Kidney glomerular epithelial cell (primary cell): ENCODE data around the gene CST7.

Source experiments
- DNase-seq: peaks from one replicate; lab custom pipeline; 2025; lab: John Stamatoyannopoulos, UW

Gene CST7

DNA sequence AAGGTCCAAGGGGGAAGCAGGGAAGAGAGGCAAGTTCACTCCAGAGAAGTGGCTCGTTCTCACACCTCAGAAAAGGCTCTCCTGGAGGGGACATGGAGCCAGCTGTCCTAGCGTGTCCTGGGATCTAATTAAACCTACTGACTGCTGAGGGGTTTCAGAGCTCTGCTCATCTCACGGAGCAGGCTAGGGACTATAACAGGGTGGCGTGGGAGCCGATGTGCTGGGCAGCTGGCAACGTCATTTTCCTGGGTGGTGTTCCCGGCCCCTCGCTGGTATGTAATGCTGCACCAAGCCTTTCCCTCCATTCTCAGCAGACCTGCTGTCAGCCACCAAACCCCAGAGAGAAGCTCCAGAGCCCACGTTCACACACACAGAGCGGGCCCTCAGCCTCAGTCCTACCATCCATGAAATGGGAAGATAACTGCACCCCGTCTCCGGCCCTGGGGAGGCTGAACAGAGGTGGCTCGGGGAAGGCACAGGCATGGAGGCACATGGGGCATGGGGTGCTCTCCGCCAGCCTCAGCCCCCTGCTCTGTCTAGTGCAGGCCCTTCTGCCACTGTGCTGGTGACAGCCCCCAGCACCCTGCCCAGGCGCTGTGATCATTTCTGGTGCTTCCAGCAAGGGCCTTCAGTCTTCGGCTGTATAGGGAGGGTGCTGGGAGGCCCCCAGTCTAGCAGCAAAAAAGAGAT, 1.9 kb downstream of the CST7 start:
- no peak for DNase-seq

DNA sequence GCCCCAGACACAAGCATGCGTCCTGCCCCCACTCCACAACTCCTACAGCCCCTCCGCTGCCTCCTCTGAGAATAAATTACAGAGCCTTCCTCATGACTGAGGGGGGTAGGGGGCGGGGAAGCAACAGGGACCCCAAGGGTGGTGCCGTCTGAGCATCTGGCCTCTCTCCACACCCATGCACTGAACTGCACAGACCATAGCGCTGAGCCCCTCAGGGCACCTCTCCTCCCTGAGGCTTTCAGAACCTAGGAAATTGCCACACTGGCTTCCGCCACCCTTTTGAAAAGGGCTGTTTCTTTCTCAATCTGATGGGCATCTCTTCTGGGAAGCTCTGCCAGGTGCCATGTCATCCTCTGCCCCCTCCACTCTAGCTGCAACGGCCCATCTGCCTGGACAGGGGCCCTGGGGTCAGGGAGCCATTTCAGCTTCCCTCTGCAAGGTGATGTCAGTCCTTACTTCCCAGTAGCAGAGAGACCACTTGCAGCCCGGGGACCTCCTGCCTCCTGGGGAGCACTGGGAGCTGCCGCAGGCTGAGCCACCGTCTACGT, 2.5 kb downstream of the CST7 start:
- DNase-seq = no peak

GRCh38 chr20:24952376-24953208, 3.5 kb downstream of the CST7 start:
- no peak for DNase-seq

DNA sequence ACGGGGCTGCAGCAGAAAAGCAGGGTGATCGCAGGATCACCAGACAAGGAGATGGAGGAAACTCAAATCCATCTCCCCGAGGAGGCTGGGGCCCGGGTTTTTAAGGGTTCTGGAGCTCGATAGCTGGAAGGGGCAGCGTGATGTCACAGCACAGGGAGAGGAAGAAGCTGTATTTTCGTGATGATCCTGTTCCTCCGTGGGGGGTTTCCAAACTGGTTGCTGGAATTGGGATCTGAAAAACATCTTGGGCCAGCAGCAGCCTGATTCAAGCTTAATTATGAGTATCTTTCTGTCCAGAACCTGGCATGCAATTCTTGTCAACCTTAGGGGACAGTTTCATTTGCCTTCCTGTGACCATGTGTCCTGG, 4.1 kb downstream of the CST7 start:
- DNase-seq = no peak

DNA sequence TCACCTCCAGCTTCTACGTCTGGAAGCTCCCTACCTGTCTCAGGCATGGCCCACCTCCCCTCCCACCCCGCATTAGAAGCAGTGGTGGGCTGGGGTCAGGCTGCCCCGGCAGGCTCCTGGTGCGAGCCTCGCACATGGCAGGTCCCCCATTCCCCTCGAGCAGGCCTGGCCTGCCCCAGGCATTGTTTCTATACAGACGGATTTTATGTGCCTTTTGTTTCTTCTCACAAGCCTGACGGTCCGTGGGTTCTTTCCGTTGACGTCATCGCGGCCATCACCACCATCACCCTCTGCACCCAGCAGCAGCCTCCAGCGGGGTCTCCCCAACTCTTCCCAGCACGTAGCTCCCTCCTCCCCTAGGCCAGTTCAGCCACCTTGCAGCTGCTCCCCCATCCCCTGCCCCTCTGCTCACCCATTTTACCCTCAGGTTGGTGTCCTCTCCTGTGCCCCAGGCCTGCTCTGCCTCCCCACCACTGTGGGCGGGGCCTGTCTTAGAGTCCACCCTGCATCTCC, 4.6 kb downstream of the CST7 start:
- DNase-seq = no peak

DNA sequence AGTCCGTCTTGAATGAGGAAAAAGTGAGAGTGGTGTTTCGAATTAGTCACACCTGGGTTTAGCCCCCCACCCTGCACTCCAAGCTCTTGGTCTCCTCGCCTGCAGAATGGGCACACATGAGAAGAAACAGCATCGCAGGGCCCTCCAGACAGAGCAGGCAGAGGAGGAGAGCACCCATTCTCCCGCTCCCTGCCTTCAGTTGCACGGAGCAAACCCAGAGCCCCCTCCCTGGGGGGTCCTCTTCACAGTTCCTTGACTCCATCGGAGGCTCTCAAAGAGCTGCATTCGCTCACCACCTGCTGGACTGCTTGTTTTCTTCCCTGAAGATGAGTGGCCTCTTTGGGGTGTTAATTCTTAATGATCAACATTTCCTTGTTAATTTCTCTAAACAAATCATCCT, 5.1 kb downstream of the CST7 start:
- no peak for DNase-seq

- no peak for DNase-seq
Observed at GRCh38 chr20:24954566-24954965, 5.5 kb downstream of the CST7 start.

GRCh38 chr20:24955045-24955444, 6.0 kb downstream of the CST7 start:
- no peak for DNase-seq

DNA sequence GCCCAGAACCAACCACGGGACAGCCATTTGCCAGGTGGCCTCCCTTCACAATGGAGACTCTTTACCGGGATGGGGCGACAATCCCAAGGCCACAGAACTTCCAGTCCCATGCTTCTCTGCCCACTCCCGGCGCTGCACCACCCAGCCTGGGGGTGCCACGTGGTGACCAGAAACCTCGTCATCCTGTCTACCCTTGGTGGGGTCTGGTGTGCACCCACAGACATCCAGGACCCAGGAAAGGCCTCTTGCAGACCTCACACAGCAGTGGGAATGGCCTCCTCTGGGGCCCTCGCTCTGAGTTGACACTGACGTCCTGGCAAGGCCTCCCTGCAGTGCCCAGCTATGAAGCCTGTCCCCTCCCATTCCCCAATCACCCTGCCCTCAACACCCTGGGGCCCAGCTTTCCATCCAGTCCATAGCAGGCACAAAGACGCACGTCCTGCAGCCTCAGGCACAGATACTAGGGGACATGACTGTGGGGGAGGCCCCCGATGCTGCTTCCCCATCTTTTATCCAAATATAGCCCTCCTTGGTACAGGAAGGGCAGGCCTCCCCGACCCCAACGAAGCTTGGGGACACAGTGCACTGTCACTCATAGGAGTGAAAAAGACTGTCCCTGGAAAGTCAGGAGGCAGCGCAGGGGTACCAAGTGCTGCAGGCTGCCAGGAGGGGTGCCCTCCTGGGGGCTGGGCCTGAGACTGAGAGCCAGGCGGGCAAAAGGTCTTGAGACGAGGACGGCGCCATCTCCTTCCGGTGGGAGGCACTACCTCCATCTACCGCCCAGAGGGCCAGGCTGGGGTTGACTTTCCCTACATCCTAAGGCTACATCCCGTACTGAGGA, 7.2 kb downstream of the CST7 start:
- no peak for DNase-seq

DNA sequence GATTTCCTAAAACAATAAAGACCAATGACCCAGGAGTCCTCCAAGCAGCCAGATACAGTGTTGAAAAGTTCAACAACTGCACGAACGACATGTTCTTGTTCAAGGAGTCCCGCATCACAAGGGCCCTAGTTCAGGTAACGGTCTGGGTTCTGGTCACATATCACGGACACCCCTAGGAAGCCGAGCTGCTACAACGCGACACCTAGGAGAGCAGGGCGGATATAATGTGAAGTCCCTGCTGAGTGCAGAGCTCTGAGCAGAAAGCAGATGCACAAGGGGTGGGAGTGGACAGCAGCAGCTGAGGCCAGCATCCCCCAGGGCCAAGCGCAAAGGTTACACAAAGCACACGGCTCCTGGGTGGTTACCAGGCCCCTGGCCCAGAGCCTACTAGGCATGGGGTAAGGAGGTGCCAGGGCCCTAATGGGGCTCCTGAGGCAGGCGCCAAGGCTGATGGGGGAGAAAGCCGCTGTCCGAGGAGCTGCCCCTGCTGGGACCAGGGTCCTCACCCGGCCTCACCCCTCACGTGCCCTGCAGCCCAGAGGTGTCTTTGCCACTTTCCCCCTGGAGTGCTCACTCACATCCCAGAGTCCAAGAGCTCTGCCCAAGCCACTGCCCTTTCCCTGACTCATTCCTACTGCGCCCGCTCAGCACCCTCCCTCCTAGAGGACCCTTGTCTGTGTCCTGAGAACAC, 8.4 kb downstream of the CST7 start:
- no peak for DNase-seq

- no peak for DNase-seq
Observed at GRCh38 chr20:24958506-24959385, 9.7 kb downstream of the CST7 start.

DNA sequence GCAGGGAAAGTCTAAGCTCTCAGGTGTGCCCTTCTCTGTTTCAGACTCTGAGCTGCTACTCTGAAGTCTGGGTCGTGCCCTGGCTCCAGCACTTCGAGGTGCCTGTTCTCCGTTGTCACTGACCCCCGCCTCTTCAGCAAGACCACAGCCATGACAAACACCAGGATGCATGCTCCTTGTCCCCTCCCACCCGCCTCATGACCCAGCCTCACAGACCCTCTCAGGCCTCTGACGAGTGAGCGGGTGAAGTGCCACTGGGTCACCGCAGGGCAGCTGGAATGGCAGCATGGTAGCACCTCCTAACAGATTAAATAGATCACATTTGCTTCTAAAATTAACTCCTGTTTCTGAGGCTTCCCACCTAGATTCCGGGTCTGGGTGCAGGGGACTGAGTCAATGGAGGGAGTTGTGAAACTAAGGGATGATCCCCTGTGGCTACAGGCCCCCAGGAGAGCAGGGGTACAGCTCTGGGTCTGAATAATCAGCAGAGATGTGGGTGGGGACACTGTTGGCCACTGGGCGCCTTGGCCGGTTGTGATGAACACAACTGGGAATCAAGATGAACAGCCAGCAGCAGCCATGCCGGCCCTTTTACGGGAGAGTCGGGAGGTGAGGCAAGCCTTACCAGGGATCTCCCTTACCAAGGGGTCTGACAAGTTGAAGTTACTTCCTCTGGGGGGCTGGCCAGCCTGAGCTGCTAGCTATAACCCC, 10.7 kb downstream of the CST7 start:
- DNase-seq = no peak

DNA sequence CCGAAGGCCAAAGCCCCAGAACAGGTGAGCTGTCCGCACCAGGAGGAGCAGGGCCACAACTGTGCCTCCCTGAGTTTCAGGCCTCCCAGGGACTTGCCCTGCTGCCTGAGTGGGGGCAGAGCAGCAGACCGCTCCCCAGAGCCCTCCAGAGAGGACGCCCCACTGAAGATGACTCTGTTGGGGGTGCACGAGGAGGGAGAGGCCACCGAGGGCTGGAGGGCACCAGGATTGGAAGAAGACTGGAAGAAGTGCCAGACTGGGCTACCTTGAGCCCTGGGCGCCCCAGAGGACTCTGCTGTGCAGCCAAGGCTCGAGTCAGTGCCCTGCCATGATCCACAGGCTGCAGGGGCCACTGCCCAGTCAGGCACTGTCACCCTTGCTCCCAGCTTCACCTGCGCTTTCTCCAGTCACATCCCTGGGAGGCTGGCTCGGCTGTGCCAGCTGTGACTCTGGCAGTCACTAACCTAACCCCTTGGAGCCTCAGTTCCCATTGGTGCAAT, 11.3 kb downstream of the CST7 start:
- DNase-seq = no peak

DNA sequence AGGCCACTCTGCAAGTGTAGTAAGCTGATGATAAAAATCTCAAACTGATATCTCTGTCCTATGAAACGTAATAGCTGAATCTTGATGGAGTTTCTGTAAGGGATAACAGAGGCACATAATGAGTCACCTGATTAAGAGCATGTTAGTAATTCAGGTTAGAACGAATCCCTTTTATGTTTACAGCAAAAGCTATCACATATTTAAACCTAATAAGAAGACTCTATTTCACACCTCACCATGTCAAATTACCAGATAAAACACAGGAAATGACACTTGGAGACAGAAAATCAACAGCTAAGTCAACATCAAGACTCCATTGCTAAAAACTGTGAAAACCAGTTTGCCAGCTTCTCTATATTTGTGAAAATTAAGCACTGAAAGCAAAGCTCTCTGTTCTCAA, 11.8 kb downstream of the CST7 start:
- DNase-seq = no peak

- no peak for DNase-seq
Observed at GRCh38 chr20:24961384-24962181, 12.5 kb downstream of the CST7 start.

DNA sequence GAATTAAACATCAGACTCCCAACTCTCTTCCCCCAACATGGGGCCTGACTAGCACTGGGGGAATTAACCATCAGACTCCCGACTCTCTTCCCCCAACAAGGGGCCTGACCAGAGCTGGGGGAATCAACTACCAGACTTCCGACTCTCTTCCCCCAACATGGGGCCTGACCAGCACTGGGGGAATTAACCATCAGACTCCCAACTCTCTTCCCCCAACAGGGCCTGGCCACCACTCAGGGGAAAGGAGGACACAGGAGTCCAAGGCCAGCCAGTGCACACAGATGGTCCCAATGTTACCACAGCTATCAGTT, 13.1 kb downstream of the CST7 start:
- no peak for DNase-seq

- no peak for DNase-seq
Observed at GRCh38 chr20:24962510-24962909, 13.4 kb downstream of the CST7 start.

- no peak for DNase-seq
Observed at GRCh38 chr20:24963672-24964505, 14.8 kb downstream of the CST7 start.
